ENCODE results near the gene KCNQ1.

KCNQ1 gene

DNA sequence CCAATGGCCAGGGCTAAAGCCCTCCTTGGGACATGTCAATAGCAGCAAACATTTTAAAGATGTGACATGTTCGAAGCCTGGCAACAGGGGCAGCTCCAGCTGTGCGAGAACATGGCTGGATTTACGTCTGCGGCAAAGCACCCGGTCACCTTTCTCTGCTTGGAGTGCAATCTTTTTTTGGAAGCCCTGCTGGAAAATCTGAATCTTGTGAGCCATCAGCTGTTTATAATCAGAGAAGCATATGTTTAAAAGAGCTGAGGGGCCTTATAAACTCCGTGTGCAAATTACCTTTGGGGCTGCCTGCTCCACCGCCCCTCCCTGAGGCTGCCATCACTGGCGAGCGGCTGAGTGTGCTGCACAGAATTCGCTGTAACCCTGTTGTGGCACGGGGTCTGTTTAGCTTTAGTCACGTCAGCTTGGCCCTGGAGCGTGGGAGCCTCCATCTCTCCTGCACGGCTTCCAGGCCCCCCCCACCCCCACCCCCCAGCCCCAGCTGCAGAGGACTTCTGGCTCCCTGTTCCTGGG, 264.0 kb downstream of the KCNQ1 start:
- DNase-seq = no peak

GRCh38 chr11:2709429-2709828, 264.6 kb downstream of the KCNQ1 start:
- DNase-seq = no peak

DNA sequence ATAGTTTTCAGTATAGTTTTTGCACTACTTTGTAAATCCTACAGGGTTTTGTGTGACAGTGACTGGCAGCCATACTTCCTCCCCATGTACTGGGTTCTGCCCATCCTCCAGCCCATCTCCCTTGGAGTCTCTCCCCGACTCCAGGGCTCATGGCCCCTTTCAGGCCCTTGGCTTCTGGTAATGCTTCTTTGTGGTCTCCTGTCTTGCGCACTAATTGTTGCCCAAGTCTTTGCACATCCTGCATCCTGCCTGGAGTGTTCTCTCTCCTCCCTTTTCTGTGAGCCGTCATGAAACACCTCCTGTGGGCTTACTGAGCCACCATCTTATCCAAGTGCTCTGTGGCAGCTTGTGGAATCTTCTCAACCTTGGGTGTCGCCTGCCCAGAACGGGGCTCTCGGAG, 266.4 kb downstream of the KCNQ1 start:
- DNase-seq = no peak

GRCh38 chr11:2713094-2713493, 268.3 kb downstream of the KCNQ1 start:
- DNase-seq = no peak

DNA sequence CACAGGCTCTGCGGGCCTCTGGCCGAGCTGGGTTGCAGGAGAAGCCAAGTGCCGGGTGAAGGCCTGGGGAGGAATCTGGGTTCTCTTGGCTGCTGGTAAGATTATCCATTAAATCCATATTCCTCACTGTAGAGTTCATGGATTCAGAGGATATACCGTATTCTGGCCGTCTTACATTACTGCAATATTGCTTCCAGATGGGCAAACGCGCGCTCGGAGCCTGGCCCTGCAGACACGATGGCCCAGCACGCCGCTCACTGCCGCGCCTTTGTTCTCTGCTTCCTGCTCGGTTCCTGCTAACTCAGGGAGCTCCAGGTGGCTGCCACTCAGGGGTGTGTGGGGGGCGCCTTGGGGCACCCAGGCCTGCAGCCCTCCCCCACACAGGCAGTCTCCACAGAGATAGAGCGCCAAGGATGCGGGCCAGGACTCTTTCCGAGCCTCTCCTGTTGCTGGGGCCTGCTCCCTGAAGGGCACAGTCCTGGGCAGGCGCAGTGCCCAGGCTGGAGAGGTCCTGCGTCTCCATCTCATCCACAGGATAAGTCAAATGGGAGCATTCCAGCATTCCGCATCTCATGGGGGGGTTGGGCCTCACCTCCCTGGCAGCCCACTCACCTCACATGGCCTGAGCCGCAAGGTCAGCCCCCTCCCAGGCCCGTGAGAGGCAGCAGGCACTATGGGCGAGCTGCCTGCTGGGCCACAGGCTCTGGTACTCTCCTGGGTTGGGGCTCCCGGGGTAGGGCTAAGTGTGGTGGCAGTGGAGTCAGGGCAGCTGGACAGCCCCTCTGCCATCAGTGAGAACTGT, 269.1 kb downstream of the KCNQ1 start:
- no peak for DNase-seq

GRCh38 chr11:2714463-2714800, 269.6 kb downstream of the KCNQ1 start:
- no peak for DNase-seq

DNA sequence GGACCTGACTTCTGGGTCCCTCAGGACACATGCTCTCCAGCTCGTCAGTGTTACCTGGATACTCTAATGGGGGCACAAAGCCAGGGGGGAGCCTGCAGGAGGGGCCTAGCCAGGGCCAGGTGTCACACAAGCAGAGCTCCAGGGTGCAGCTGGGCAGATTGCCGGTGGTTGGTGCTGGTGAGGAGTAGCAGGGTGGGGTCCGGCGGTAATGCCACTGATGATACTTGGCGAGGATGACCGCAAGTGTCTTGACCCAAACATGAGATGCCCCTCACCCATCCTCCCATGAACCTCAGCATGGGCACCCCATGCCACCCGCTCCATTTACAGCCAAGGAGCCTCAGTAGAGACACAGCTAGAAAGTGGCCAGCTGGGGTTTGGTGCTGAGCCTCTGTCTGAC, 270.1 kb downstream of the KCNQ1 start:
- no peak for DNase-seq

DNA sequence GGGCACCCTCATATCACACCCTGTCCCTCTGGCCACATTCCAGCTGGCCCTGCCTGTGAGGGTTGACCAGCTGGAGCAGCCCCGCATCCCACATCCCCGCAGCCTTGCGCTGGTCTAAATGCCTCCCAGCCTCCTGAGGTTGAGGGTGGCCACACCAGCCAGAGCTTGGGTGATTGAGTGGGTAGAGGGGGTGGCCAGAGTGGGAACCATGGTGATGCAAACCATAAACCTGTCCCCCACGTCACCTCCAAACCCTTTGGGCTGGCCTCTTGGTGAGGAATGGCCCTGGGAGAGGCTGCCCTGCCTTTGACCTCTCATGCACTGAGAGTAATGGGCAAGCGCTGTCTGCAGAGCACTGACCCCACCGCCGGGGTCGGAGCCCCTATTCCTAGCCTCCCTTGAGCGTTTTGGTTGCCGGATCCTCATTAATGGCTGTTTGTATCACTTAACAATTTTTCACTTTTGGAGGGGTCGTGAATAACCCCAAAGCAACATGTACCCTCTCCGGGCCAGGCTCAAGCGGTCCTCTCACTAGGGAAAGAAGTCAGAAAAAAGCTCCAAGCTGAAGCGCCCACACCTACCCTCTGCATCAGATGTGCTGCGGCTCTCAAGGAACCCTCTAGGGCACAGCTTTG, 271.0 kb downstream of the KCNQ1 start:
- no peak for DNase-seq

DNA sequence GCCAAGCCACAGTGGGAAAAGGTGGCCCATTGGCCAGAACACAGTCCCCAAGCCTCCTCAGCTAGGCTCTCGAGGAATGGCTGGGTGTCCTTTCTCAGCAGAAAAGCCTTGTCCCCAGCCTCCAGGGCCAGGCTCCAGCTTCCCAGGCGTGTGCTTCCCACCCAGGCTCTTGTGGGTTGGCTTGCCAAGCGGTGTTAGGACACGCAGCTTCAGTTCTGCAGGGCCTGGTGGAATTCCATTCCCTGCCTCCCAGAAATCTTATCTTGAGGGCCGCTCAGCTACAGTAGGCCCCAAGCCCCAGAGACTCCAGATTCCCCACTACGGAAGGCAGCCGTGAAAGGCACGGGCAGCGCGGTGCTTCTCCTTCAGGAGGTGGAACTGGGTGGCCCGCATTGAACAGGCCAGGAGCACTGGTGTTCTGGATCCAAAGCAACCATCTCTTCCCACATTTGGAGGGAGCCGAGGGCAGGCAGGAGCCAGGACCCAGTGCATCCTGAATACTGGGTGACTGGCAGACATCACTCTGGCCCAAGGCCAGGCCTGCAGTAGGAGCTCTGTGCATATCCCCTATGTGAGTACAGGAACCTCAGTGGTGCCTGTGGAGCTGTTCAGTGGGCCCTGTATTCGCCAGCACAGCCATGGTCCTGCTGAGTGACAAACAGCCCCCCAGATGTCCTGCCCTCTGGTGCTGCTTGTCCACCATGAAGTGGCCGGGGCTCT, 271.7 kb downstream of the KCNQ1 start:
- no peak for DNase-seq

- no peak for DNase-seq
These were observed 272.9 kb downstream of the KCNQ1 start for GRCh38 chr11:2717561-2718325.

DNA sequence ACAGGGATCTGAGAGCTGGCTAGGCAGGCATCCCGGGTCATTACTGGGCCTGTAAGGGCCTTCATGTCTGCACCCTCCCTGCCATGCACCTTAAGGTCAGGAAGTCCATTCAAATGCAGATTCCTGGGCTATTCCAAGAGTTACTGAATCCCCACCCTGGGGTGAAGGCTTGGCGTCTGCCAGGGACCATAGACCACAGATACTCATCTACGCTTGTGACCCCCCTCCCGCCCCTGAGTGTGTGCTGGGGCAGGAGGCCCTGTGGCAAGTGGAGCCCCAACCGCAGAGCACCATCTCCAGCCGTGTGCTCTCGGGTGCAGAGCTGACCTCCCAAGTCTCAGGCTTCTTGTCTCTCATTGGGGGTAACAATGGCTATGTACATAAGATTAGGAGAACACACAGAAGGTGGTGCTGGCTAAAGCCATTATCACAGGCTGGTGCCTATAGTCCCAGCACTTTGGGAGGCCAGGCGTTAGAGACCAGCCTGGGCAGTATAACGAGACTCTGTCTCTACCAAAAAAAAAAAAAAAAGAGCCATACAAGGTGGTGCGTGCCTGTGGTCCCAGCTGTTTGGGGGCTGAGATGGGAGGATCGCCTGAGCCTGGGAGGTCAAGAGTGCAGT, 274.1 kb downstream of the KCNQ1 start:
- DNase-seq = no peak

DNA sequence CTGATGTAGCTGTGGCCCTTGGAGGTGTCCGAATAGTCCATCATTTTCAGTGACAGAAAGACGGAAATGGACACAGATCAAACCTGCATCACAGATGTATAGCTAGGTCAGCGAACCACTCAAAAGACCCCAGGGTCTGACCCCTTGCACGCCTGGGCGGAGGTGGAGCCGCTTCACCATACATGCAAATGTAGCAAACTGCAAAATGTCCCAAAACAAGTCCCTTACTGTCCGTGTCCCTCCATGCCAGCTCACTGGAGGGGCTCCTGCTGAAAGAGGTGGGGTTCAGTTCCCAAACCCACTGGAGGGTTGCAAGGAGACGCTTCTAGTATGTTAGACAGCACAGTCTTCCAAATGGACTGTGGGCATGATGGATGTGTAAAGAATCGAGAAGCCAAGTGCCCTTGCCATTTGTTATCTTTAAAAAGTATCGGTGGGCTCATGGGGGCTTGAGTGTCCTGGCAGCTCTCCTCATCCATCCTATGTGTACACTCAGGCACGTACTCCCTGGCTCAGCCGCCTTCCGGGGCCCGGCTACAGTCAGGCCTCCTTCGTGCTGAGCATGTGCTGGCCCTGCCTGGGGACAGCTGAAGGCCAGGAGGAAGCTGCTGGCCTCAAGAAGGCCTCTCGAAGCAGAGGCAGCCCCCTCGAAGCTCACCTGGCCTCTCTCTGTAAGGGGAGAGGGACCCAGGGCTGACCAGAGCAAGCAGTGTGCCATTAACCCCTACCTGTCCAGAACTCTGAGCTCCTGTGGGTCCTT, 275.2 kb downstream of the KCNQ1 start:
- no peak for DNase-seq

DNA sequence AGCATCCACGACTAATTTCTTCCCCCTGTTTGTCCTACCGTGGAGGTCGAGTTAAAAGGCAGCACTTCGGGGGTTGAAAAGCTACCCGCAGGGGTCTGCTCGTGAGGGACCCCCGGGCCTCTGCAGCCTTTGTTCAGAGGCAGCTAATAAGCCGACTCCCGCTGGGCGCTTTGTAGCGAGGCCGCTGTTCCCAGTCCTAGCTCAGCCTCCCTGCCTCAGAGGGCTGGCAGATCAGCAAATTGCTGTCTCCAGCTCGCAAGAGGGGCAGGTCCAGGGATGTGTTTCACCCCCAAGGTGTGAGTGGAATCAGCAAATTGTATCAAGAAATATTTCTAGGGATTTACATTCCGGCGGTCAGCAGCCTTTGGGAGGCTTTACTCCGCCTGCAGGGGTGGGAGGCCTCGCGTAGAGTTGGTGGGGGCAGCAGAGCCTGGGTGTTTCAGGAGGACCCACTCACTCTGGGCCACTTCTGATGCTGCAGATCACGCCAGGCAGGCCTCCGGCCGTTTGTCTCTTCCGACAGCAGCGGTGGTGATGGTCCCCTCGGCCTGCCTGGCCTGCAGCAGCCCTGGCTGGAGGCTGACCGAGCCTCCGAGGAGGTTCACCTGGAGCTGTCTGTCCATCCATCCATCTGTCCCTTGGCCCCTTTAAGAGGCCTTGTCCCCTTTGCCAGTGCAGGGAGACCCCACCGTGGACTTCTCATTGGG, 276.6 kb downstream of the KCNQ1 start:
- DNase-seq = no peak

GRCh38 chr11:2722955-2723354, 278.1 kb downstream of the KCNQ1 start:
- DNase-seq = no peak

- DNase-seq = no peak
These were observed 279.3 kb downstream of the KCNQ1 start for GRCh38 chr11:2724104-2724503.

- DNase-seq = no peak
These were observed 280.0 kb downstream of the KCNQ1 start for GRCh38 chr11:2724653-2725367.

GRCh38 chr11:2725368-2726300, 280.8 kb downstream of the KCNQ1 start:
- DNase-seq = no peak

GRCh38 chr11:2726964-2727363, 282.2 kb downstream of the KCNQ1 start:
- no peak for DNase-seq

DNA sequence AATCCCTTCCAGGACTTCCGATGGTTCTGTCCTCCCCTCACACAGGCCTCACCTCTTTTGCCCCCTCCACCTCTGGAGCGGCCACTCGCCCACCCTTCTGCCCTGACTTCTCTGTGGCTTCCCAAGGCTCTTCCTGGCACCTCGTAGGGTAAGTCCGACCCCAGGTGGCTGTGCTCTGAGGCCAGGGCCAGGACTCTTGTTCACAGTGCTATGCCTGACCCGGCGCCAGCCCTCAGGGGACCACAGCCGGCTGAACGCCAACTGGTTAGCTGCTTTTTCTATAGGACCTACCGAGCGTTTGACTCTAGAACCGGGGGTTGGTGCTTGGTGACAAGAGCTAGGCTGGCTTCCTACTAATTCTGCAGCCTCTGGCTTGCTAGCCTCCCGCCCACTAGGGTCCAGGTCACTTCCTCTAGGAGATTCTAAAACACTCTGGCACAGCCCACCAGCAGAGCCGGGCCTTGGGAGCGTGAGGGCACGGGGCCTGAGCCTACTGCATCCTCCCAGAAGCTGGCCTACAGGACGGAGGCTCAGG, 283.4 kb downstream of the KCNQ1 start:
- no peak for DNase-seq

All from KG1 (cell line).